GM13976 (cell line): ENCODE measurements around the gene CDC16.

Source experiments
- DNase-seq: peaks from one replicate; pipeline ENCODE4 v3.0.0; 2012; ENCODE audit warnings: low spot score
- in situ Hi-C: fragments of 300-500 bp; cut with MboI; formaldehyde crosslinking; loops from one replicate; pipeline ENCODE4 v1.12.0; 2022; ENCODE audit warnings: low sequenced_read_pairs, mixed read lengths, inconsistent platforms; ENCODE audit not compliant: unreplicated experiment
- TF ChIP-seq, protein P1 (sequence below): IDR thresholded peaks from 2 replicates; pipeline ENCODE4 v1.5.1; 2012; ENCODE audit warnings: borderline replicate concordance, mild to moderate bottlenecking; ENCODE audit not compliant: insufficient read depth; ENCODE audit errors: extremely low read depth, missing control alignments, control extremely low read depth

CDC16 gene

DNA sequence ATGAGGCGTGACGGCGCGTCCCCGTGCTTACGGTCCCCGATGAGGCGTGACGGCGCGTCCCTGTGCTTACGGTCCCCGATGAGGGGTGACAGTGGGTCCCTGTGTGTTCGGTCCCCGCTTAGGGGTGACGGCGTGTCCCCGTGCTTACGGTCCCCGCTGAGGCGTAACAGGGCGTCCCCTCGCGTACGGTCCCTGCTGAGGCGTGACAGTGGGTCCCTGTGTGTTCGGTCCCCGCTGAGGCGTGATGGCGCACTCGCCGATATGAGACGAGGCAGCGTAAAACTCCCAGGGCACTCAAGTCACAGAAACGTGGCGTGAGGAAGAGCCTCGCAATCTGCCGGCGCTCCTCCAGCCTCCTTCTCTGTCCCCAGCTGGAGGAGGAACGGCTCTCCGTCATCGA, 34.7 kb upstream of the CDC16 start:
- DNase-seq = no peak
- TF ChIP-seq, protein P1, sequence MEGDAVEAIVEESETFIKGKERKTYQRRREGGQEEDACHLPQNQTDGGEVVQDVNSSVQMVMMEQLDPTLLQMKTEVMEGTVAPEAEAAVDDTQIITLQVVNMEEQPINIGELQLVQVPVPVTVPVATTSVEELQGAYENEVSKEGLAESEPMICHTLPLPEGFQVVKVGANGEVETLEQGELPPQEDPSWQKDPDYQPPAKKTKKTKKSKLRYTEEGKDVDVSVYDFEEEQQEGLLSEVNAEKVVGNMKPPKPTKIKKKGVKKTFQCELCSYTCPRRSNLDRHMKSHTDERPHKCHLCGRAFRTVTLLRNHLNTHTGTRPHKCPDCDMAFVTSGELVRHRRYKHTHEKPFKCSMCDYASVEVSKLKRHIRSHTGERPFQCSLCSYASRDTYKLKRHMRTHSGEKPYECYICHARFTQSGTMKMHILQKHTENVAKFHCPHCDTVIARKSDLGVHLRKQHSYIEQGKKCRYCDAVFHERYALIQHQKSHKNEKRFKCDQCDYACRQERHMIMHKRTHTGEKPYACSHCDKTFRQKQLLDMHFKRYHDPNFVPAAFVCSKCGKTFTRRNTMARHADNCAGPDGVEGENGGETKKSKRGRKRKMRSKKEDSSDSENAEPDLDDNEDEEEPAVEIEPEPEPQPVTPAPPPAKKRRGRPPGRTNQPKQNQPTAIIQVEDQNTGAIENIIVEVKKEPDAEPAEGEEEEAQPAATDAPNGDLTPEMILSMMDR = no peak
- in situ Hi-C loops = no loop called here

DNA sequence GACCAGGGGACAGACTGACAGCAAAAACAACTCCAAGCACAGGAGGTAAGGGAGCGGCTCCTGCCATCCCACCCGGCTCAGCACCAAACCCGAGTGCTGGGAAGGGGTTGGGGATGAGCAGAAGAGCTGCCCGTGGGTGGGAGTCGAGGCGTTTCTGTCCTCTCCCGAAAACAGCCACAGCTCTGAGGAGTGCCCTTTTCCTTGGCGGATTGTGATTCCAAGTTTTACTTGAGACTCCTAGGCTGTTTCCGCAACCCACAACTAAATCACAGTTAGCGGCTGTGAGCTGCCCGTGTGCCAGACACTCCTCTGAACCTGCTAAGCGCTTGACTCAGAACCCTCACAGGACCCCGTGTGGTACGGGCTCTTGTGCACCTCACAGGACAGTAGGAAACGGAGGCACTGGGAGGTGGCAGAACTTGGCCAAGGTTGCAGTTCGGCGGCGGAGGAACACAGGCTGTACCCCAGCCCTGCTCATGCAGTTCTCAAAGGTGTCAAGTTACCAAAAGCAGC, 34.2 kb upstream of the CDC16 start:
- in situ Hi-C loops = no loop called here
- no peak for DNase-seq
- TF ChIP-seq, protein P1 = no peak

DNA sequence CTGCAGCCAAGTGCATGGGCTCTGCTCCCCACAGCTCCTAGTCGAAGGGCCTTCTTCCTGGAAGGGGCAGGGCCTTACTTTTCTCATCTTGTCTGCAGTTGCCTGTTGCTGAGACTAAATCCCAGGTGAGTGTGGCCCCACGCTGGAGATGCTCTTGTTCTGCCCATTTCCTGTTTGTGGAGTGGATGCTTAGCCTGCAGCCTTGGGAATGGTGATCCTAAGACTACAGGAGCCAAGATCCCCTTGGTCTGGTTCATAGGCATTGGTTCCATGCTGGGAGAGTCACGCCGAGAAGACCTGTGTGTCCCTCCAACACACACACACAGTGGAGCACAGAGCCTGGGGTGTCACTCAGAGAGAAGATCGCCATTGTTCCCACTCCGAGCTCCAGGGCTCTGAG, 32.1 kb upstream of the CDC16 start:
- TF ChIP-seq, protein P1 = no peak
- in situ Hi-C loops = no loop called here
- DNase-seq = no peak

DNA sequence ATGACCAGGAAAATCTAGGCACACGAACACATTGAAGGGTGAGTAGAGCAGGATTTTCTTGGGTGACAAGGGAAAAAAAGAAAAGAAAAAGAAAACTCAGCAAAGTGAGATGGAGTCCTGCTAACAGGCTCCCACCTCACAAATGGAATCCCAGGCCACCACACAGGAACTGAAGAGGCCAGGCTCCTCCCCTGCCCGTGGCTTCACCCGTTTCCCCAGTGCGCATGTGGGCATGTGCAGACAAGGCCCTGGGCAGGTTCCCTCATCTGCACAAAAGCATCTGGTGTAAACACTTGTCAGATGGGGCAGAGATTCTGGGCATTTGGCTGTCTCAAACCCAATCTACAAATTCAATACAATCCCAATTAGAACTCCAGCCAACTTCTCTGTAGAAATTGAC, 31.2 kb upstream of the CDC16 start:
- TF ChIP-seq, protein P1 = no peak
- no peak for DNase-seq
- in situ Hi-C loops = no loop called here

DNA sequence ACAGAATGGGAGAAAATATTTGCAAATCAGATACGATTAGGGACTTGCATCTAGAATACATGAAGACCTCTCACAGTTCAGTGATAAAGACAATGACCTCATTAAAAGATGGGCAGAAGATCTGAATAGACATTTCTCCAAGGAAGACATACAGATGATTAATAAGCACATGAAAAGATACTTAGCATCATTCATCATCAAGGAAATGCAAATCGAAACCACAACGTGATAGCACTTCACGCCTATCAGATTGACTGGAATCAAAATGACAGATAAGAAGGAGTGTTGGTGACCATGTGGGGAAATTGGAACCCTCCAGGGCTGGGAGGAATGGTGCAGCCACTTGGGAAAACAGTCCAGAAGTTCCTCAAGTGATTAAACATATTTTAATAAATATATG, 29.8 kb upstream of the CDC16 start:
- DNase-seq = no peak
- in situ Hi-C loops = no loop called here
- TF ChIP-seq, protein P1 = no peak

DNA sequence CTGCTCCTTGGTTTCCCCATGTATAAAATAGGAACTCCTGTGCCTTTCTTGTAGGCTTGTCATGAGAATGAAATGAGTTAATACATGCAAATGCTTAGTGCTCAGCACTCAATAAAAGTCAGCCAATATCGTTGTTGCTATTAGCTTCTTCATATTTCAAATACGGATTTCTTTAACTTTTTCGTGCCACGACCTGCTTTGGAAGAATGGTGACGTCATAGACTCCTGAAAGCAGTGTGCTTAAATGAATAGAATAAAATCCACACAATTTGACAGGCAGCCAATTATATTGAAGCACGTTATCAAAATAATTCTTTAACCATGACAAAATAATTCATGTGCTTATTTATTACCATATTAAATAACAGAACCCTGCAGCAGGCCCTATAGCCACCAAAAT, 26.6 kb upstream of the CDC16 start:
- no peak for DNase-seq
- TF ChIP-seq, protein P1 = no peak
- in situ Hi-C loops = no loop called here
